CD4-positive, CD25-positive, alpha-beta regulatory T cell (primary cell): ENCODE measurements around the gene OR10P1. TPM values are rescaled to one million over a fixed set of nuclear protein-coding genes. Genes with fewer than 3 reads are reported as not detected.
"Not testable (repeated sequence)": the region's sequence is repeated elsewhere in the genome, so short reads cannot be mapped to it uniquely, and the experiment has no call there.

Experiments
- ATAC-seq, 2 donors: fragments of 150-1000 bp; cut with Tn5 transposase; one replicate each; pipeline ENCODE4 v1.10.0; 2021; ENCODE audit warnings: low read depth in 2 of 2, moderate number of reproducible peaks in 2 of 2, moderate library complexity in 1 of 2
- DNase-seq, 3 donors: peaks; one replicate each; pipeline versions ENCODE4 v3.0.0 to v3.0.0-alpha.2; 2012 to 2022; ENCODE audit warnings: mixed read lengths in 1 of 3
- H3K27ac ChIP-seq: one replicate; pipeline ENCODE4 v1.7.0; 2013; ENCODE audit warnings: mild to moderate bottlenecking, low read length; ENCODE audit not compliant: insufficient read depth, poor library complexity, severe bottlenecking
- H3K27me3 ChIP-seq: one replicate; pipeline ENCODE4 v1.7.0; 2013; ENCODE audit warnings: low read length; ENCODE audit not compliant: control insufficient read depth, insufficient read depth
- H3K36me3 ChIP-seq: one replicate; pipeline ENCODE4 v1.7.0; 2013; ENCODE audit warnings: mild to moderate bottlenecking, low read length, moderate library complexity; ENCODE audit not compliant: control insufficient read depth, insufficient read depth
- H3K4me1 ChIP-seq: 2 replicates; pipeline ENCODE4 v1.7.0; 2013; ENCODE audit warnings: mild to moderate bottlenecking, low read length; ENCODE audit not compliant: insufficient read depth, control insufficient read depth, poor library complexity, severe bottlenecking
- H3K4me3 ChIP-seq: one replicate; pipeline ENCODE4 v1.7.0; 2013; ENCODE audit warnings: low read depth, mild to moderate bottlenecking, low read length, moderate library complexity
- H3K9me3 ChIP-seq, 2 experiments: 1 replicate in 1 of 2; 2 replicates in 1 of 2; pipeline ENCODE4 v1.7.0; 2013; ENCODE audit warnings: low read length in 2 of 2, mild to moderate bottlenecking in 1 of 2, moderate library complexity in 1 of 2; ENCODE audit not compliant: control insufficient read depth in 2 of 2
- H3K27ac Mint-ChIP-seq, 3 donors: one replicate each; pipeline ENCODE4 v1.8.0; 2020 to 2022; ENCODE audit warnings: mild to moderate bottlenecking in 3 of 3, mixed read lengths in 3 of 3, moderate library complexity in 2 of 3
- H3K27me3 Mint-ChIP-seq: one replicate; pipeline ENCODE4 v1.8.0; 2022; ENCODE audit warnings: mild to moderate bottlenecking, mixed read lengths
- H3K36me3 Mint-ChIP-seq: one replicate; pipeline ENCODE4 v1.8.0; 2020; ENCODE audit warnings: mixed read lengths
- H3K4me1 Mint-ChIP-seq, 4 donors: one replicate each; pipeline ENCODE4 v1.8.0; 2020 to 2022; ENCODE audit warnings: mixed read lengths in 4 of 4, mild to moderate bottlenecking in 1 of 4
- H3K4me3 Mint-ChIP-seq, 4 donors: one replicate each; pipeline ENCODE4 v1.8.0; 2020 to 2022; ENCODE audit warnings: mild to moderate bottlenecking in 4 of 4, mixed read lengths in 4 of 4, moderate library complexity in 3 of 4
- H3K9me3 Mint-ChIP-seq, 7 donors: one replicate each; pipeline ENCODE4 v1.8.0; 2020 to 2022; ENCODE audit warnings: mixed read lengths in 7 of 7, mild to moderate bottlenecking in 3 of 7, moderate library complexity in 2 of 7
- polyA plus RNA-seq, 4 donors: library from polyadenylated mRNA; unstranded; fragments of 300-500 nt; fragmentation: Illumina TruSeq; gene quantifications; one replicate each; pipeline ENCODE4 v1.2.3, GENCODE V29; 2021
- total RNA-seq: library from RNA; stranded (reverse); gene quantifications from one replicate; pipeline ENCODE4 v1.2.3, GENCODE V29; 2022

Gene OR10P1, protein sequence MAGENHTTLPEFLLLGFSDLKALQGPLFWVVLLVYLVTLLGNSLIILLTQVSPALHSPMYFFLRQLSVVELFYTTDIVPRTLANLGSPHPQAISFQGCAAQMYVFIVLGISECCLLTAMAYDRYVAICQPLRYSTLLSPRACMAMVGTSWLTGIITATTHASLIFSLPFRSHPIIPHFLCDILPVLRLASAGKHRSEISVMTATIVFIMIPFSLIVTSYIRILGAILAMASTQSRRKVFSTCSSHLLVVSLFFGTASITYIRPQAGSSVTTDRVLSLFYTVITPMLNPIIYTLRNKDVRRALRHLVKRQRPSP
- total RNA-seq: not detected
- polyA plus RNA-seq: not detected

DNA sequence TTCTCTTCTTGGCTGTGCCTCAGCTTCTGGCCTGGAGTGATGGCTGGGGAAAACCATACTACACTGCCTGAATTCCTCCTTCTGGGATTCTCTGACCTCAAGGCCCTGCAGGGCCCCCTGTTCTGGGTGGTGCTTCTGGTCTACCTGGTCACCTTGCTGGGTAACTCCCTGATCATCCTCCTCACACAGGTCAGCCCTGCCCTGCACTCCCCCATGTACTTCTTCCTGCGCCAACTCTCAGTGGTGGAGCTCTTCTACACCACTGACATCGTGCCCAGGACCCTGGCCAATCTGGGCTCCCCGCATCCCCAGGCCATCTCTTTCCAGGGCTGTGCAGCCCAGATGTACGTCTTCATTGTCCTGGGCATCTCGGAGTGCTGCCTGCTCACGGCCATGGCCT, at the start of gene OR10P1:
TSS of gene OR10P1 (plus strand) at position 40 of the 400 bp plus-strand sequence. CDS start at position 40, 0 bp downstream.
- no peaks in the 10 kb centered on the region for H3K9me3 ChIP-seq
- H3K4me1 ChIP-seq: no peaks in the 10 kb centered on the region
- H3K4me3 Mint-ChIP-seq: peak within 1 kb of the TSS in 1 of 4 donors; percentile 53
- H3K36me3 Mint-ChIP-seq: no peaks in the 10 kb centered on the region
- peaks cover 15% of the 10 kb centered on the region for H3K27me3 Mint-ChIP-seq
- peak within 1 kb of the TSS in 2 of 3 donors; percentile 60 to 68 for H3K27ac Mint-ChIP-seq
- DNase-seq: no peak
- peaks cover 2% of the 10 kb centered on the region for H3K27me3 ChIP-seq
- H3K4me1 Mint-ChIP-seq: peaks cover 0 to 9% (median 1%) of the 10 kb centered on the region in 4 donors
- no peak within 1 kb of the TSS for H3K27ac ChIP-seq
- ATAC-seq: no peak
- no peak within 1 kb of the TSS for H3K4me3 ChIP-seq
- H3K9me3 Mint-ChIP-seq: peaks cover 0 to 1% (median 0%) of the 10 kb centered on the region in 7 donors
- no peaks in the 10 kb centered on the region for H3K36me3 ChIP-seq

DNA sequence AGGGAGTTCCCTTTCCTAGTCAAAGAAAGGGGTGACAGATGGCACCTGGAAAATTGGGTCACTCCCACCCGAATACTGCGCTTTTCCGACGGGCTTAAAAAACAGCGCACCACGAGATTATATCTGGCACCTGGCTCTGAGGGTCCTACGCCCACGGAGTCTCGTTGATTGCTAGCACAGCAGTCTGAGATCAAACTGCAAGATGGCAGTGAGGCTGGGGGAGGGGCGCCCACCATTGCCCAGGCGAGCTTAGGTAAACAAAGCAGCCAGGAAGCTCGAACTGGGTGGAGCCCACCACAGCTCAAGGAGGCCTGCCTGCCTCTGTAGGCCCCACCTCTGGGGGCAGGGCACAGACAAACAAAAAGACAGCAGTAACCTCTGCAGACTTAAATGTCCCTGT, 46.5 kb upstream of the OR10P1 start:
- not testable (repeated sequence) for H3K27ac ChIP-seq, ATAC-seq, H3K27me3 ChIP-seq, H3K36me3 ChIP-seq, H3K4me3 Mint-ChIP-seq, H3K9me3 ChIP-seq, H3K4me3 ChIP-seq, H3K4me1 Mint-ChIP-seq, H3K27me3 Mint-ChIP-seq, H3K27ac Mint-ChIP-seq, H3K36me3 Mint-ChIP-seq, H3K4me1 ChIP-seq
- peak in 1 of 3 donors; percentile 2 for DNase-seq
- peaks cover 0 to 30% (median 7%) of the 10 kb centered on the region in 7 donors for H3K9me3 Mint-ChIP-seq

DNA sequence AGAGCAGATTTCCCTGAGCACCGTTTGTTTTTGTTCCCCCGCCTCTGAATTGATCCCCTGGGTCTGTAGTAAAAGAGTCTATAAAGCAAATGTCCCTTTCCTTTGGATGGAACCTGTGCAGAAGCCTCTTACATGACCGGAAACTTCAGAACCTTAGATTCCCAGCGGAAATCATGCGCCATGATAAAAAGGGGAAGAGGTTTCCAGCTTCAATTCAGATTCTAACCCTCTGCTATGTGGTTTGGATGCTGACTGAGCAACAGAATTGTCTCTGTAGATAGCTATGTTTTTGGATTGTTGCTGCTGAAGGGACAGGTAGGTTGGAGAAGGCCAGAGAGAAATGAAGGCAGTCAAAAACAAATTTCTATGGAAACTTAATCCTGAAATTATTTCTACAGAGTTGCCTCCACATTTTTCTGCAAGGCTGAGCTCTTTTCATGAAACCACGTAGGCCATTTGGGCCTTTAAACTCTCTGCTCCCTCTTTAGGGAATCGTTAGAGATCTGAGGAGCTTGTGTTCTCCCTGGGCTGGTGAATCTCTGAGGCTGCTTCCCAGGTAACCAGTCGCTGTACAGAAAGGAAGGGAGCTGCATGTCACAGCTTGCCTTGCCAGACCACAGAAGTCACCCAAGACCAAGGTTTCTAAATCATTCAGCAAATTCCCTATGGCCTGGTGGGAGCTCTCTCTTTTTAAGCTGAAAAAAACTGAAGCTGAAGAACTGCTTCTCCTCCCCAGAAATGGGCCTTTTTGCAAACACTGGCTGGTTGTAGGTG, 28.7 kb upstream of the OR10P1 start:
- Histone ChIP-seq H3K4me1 (no peaks in the 10 kb centered on the region), H3K36me3 (no peaks in the 10 kb centered on the region), H3K27ac (no peak overlapping the region), H3K9me3 (no peaks in the 10 kb centered on the region), H3K27me3 (peaks cover 11% of the 10 kb centered on the region), H3K4me3 (no peak overlapping the region)
- DNase-seq (no peak), ATAC-seq (no peak)
- Mint-ChIP-seq H3K36me3 (no peaks in the 10 kb centered on the region), H3K27me3 (peaks cover 21% of the 10 kb centered on the region), H3K27ac (no peak overlapping the region), H3K4me3 (no peak overlapping the region), H3K9me3 (peaks cover 0 to 3% (median 0%) of the 10 kb centered on the region in 7 donors), H3K4me1 (peaks cover 0 to 1% (median 0%) of the 10 kb centered on the region in 4 donors)

DNA sequence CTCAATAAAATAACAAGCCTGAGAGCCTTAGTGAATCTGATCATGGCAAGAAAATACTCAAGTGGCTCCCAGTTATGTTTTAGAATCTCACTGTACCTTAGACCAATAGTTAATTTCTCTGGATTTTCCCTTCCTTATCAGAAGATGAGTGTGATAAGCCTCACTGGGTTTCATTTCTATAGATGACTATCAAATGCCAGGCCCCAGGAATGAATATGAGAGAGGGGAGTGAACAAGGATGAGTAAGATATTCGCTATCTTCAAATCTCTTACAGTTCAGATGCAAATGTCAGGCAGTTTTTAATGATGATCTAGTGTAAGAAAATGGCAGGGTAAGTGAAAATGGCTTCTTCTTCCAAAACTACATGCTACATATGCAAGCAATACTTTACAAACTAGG, 26.1 kb upstream of the OR10P1 start:
- Mint-ChIP-seq H3K9me3 (peaks cover 0 to 10% (median 3%) of the 10 kb centered on the region in 7 donors), H3K36me3 (no peaks in the 10 kb centered on the region), H3K4me3 (no peak overlapping the region), H3K27ac (no peak overlapping the region), H3K4me1 (peaks cover 0 to 1% (median 0%) of the 10 kb centered on the region in 4 donors), H3K27me3 (peaks cover 21% of the 10 kb centered on the region)
- ATAC-seq (no peak), DNase-seq (no peak)
- Histone ChIP-seq H3K9me3 (peaks cover 2 to 7% of the 10 kb centered on the region in 2 experiments), H3K36me3 (no peaks in the 10 kb centered on the region), H3K4me3 (no peak overlapping the region), H3K4me1 (no peaks in the 10 kb centered on the region), H3K27me3 (peaks cover 12% of the 10 kb centered on the region), H3K27ac (no peak overlapping the region)

DNA sequence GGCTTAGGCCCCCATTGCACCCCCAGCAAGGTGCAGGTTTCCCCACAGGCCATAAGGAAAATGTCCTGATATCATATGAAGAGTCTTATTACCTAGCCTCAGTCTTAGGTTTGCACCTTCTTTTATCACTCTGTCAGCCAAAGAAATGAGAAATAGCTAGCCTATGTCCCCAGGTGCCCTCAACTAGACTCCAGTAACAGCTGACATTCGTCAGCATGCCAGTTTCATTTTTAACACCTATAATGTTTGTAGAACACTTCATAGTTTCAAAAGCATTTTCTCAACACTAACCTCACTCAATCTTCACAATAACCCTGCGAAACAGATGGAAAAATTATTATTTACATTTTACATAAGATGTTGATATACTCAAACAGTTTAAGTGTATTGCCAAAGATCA, 24.0 kb upstream of the OR10P1 start:
- Histone ChIP-seq H3K4me1 (no peaks in the 10 kb centered on the region), H3K9me3 (peaks cover 7 to 13% of the 10 kb centered on the region in 2 experiments), H3K36me3 (no peaks in the 10 kb centered on the region), H3K27ac (no peak overlapping the region), H3K4me3 (no peak overlapping the region), H3K27me3 (peaks cover 11% of the 10 kb centered on the region)
- H3K9me3 Mint-ChIP-seq: peaks cover 0 to 20% (median 3%) of the 10 kb centered on the region in 7 donors
- ATAC-seq (no peak), DNase-seq (no peak)
- H3K4me1 Mint-ChIP-seq: peaks cover 0 to 1% (median 0%) of the 10 kb centered on the region in 4 donors
- peaks cover 15% of the 10 kb centered on the region for H3K27me3 Mint-ChIP-seq
- no peak overlapping the region for H3K27ac Mint-ChIP-seq
- H3K4me3 Mint-ChIP-seq: no peak overlapping the region
- no peaks in the 10 kb centered on the region for H3K36me3 Mint-ChIP-seq

DNA sequence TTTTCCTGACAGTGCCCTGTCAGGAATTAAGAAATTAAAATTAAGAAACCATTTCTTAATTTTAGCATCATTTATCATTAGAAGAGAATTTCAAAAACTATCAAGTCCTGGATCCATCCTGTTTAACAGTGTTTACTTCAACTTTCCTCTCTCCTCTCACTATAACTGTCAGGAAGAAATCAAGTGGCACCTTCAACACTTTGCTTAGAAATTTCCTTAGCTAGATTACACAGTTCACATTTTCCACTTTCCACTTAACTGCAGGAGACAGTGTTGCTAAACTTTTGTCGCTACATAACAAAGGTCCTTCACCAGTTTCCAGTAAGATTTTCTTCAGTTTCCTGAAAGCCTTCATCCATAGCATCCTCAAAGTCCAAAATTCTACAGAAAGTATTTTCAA, 21.9 kb upstream of the OR10P1 start:
- Histone ChIP-seq H3K36me3 (no peaks in the 10 kb centered on the region), H3K27ac (no peak overlapping the region), H3K4me3 (no peak overlapping the region), H3K4me1 (no peaks in the 10 kb centered on the region), H3K27me3 (peaks cover 11% of the 10 kb centered on the region), H3K9me3 (peaks cover 7 to 13% of the 10 kb centered on the region in 2 experiments)
- H3K27ac Mint-ChIP-seq: no peak overlapping the region
- DNase-seq (no peak), ATAC-seq (no peak)
- no peak overlapping the region for H3K4me3 Mint-ChIP-seq
- H3K27me3 Mint-ChIP-seq: peaks cover 20% of the 10 kb centered on the region
- peaks cover 1 to 4% (median 3%) of the 10 kb centered on the region in 4 donors for H3K4me1 Mint-ChIP-seq
- peaks cover 0 to 20% (median 3%) of the 10 kb centered on the region in 7 donors for H3K9me3 Mint-ChIP-seq
- H3K36me3 Mint-ChIP-seq: no peaks in the 10 kb centered on the region

DNA sequence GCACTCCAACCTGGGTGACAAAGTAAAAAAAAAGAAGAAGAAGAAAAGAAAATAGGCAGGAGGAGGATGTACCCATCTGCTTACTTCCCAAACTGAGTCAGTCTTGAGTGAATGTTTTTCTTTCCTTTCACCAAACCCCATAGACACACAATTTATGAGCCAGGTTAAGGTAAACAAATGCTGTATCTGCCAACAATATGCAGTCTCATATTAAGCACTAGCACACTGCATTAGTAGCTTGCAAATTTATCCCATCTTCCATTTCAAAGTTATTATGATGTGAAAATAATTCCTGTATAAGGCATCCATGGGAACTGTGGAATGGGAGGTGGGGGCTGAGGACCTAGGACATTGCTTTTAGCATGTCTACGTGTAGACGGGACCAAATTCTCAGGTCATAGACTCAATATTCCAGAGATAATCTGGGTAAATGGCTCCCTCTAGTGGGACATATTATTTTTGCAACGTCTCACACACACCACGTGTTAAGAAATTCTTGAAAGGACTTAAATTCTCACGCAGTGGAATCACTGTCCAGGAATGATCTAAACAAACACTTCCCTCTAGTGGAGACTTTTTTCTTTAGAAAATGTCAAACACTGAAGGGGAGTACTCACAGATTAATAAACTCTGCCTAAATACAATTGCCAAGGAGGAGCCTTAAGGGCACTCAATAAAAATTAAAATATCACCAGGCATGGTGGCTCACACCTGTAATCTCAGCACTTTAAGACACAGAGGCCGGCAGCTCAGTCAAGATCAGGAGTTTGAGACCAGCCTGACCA, 17.1 kb upstream of the OR10P1 start:
- Histone ChIP-seq H3K27ac (no peak overlapping the region), H3K36me3 (no peaks in the 10 kb centered on the region), H3K9me3 (peaks cover 7 to 13% of the 10 kb centered on the region in 2 experiments), H3K4me1 (no peaks in the 10 kb centered on the region), H3K27me3 (peaks cover 2% of the 10 kb centered on the region), H3K4me3 (no peak overlapping the region)
- no peaks in the 10 kb centered on the region for H3K36me3 Mint-ChIP-seq
- H3K4me1 Mint-ChIP-seq: peaks cover 0 to 6% (median 4%) of the 10 kb centered on the region in 4 donors
- peaks cover 16% of the 10 kb centered on the region for H3K27me3 Mint-ChIP-seq
- DNase-seq (peak; percentile 16 to 79 (median 63)), ATAC-seq (peak; percentile 69 to 77)
- H3K27ac Mint-ChIP-seq: no peak overlapping the region
- peaks cover 0 to 20% (median 5%) of the 10 kb centered on the region in 7 donors for H3K9me3 Mint-ChIP-seq
- no peak overlapping the region for H3K4me3 Mint-ChIP-seq
